Skeletal muscle tissue (tissue), 4 donors: ENCODE data around the gene HNRNPA0. TPM values are rescaled to one million over a fixed set of nuclear protein-coding genes. Genes with fewer than 3 reads are reported as not detected.

Experiments
- H3K27ac ChIP-seq: one replicate; pipeline ENCODE4 v1.7.0; 2013; ENCODE audit warnings: mild to moderate bottlenecking, low read depth, low read length, inconsistent platforms
- H3K27me3 ChIP-seq, 3 donors: one replicate each; pipeline ENCODE4 v1.7.0; 2013; ENCODE audit warnings: low read length in 3 of 3; ENCODE audit not compliant: control insufficient read depth in 3 of 3, insufficient read depth in 3 of 3
- H3K36me3 ChIP-seq, 3 donors: one replicate each; pipeline ENCODE4 v1.7.0; 2013; ENCODE audit warnings: low read length in 3 of 3; ENCODE audit not compliant: control insufficient read depth in 3 of 3, insufficient read depth in 3 of 3
- H3K4me1 ChIP-seq, 3 donors: one replicate each; pipeline ENCODE4 v1.7.0; 2013; ENCODE audit warnings: low read length in 3 of 3, mild to moderate bottlenecking in 3 of 3; ENCODE audit not compliant: control insufficient read depth in 3 of 3, insufficient read depth in 3 of 3
- H3K4me3 ChIP-seq, 3 donors: one replicate each; pipeline ENCODE4 v1.7.0; 2013; ENCODE audit warnings: low read length in 3 of 3
- H3K9ac ChIP-seq, 3 donors: one replicate each; pipeline ENCODE4 v1.7.0; 2013; ENCODE audit warnings: low read length in 3 of 3, mild to moderate bottlenecking in 3 of 3, moderate library complexity in 2 of 3, low read depth in 1 of 3
- H3K9me3 ChIP-seq, 3 donors: one replicate each; pipeline ENCODE4 v1.7.0; 2013; ENCODE audit warnings: low read length in 3 of 3; ENCODE audit not compliant: control insufficient read depth in 3 of 3
- total RNA-seq: library from RNA; depleted of rRNA; stranded (reverse); fragments of >200 nt; gene quantifications from one replicate; pipeline ENCODE4 v1.2.3, GENCODE V29; 2014
- donor health status: Osteomylitis.

HNRNPA0 gene
- total RNA-seq, 1 donor from 2014 or later, result 18.8 TPM

DNA sequence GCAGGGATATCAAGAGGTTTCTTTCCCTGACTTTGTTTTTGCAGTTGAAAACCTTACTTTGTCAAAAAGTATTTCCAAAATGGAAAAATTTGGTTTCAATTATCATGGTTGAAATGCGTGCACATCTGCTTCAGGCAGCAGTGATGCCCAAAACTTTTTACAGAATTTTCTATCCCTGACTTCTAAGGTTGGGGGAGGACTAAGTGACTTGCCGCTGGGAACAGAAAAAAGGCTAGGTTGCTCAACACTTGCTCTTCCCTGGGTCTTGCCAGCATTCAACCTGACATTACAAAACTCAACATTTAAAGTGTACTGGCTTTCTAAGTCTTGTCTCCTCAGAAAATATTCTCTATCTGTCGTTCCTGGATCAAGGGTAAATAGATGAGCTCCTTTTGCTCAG is 23.0 kb downstream of the HNRNPA0 start:
- H3K9me3 ChIP-seq, result no peaks in the 10 kb centered on the region
- H3K9ac ChIP-seq, result no peak overlapping the region
- H3K36me3 ChIP-seq, result no peaks in the 10 kb centered on the region
- H3K27ac ChIP-seq, result no peak overlapping the region
- no peak overlapping the region for H3K4me3 ChIP-seq
- H3K27me3 ChIP-seq, result no peaks in the 10 kb centered on the region
- peaks cover 7 to 18% (median 16%) of the 10 kb centered on the region in 3 donors for H3K4me1 ChIP-seq

DNA sequence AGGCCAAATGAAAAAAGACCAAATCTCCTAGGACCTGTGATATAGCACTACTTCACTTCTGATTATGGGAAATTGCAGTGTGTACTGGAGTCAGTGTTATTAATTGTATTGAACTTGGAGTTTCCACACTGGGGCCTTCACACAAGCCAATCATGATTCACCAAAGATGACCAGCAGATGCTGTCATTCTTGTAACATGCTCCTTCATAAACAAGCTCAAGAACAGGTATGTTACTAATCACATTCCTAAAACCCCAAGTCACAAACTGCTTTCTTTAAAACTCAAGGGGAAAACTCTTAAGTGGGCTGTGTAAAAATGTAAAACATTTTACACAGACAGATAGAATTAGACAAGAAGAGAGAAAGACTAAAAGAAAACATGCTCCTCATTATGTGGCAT is 23.8 kb downstream of the HNRNPA0 start:
- Histone ChIP-seq H3K36me3 (no peaks in the 10 kb centered on the region), H3K9ac (no peak overlapping the region), H3K9me3 (no peaks in the 10 kb centered on the region), H3K27ac (no peak overlapping the region), H3K27me3 (no peaks in the 10 kb centered on the region), H3K4me1 (peaks cover 2 to 10% (median 7%) of the 10 kb centered on the region in 3 donors), H3K4me3 (no peak overlapping the region)

DNA sequence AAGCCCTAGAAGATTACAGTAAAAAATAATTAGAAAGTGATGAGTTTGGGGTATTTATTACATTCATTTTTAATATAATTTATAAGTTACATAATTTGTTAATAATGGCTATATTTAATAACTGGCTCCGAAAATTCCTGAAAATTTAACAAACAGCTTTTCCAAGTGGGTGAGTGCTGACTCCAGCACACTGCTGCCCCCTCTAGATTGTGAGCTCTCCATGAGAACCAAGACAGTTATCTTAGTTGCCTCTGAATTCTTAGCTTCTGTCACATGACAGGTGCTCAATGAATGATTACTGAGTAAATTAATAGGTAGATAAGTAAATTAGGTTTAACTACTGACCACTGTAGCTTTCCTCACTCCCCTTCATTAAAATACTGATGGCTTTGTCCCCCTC is 26.1 kb downstream of the HNRNPA0 start:
- Histone ChIP-seq H3K4me3 (no peak overlapping the region), H3K36me3 (no peaks in the 10 kb centered on the region), H3K4me1 (no peaks in the 10 kb centered on the region), H3K27ac (no peak overlapping the region), H3K9ac (no peak overlapping the region), H3K9me3 (no peaks in the 10 kb centered on the region), H3K27me3 (no peaks in the 10 kb centered on the region)

DNA sequence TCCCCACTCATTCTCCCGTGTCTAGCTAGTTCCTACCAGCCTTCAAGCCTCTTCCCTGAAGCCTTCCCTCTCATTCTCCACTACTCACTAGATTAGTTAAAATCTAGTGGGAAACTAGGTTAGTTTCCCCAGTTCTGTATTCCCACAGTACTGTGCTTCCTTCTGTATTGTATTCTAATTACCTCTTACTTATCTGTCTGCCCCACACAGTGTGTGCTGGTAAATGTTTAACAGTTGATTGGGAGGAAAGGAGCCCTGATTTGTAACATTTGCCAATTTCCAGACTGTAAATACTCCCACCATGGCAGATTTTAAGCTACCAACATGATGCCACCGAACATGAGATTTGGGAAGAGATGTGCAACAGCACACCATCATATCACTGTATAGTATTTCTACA is 26.5 kb downstream of the HNRNPA0 start:
- no peaks in the 10 kb centered on the region for H3K4me1 ChIP-seq
- no peak overlapping the region for H3K9ac ChIP-seq
- no peak overlapping the region for H3K4me3 ChIP-seq
- no peaks in the 10 kb centered on the region for H3K9me3 ChIP-seq
- no peaks in the 10 kb centered on the region for H3K36me3 ChIP-seq
- no peak overlapping the region for H3K27ac ChIP-seq
- H3K27me3 ChIP-seq, result no peaks in the 10 kb centered on the region

DNA sequence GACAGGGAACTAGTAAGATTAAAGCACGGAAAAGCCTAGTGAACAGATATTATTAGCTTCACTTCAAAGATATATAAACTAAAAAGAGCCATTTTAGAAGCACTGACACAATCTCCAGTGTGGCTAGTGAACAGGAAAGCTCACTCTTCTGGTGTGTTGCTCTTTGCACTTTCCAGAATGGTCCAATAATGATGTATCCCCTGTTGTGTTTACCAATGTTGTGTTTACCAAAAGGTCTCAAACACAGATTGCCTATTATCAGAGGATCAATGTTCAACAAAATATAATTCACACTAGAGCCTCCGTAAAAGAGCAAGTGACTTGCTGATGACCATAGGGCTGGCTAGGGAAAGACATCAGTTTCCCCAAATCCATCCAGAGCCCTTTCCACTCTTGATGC is 29.9 kb downstream of the HNRNPA0 start:
- Histone ChIP-seq H3K4me1 (no peaks in the 10 kb centered on the region), H3K27me3 (no peaks in the 10 kb centered on the region), H3K4me3 (no peak overlapping the region), H3K9ac (no peak overlapping the region), H3K27ac (no peak overlapping the region), H3K36me3 (no peaks in the 10 kb centered on the region), H3K9me3 (no peaks in the 10 kb centered on the region)

DNA sequence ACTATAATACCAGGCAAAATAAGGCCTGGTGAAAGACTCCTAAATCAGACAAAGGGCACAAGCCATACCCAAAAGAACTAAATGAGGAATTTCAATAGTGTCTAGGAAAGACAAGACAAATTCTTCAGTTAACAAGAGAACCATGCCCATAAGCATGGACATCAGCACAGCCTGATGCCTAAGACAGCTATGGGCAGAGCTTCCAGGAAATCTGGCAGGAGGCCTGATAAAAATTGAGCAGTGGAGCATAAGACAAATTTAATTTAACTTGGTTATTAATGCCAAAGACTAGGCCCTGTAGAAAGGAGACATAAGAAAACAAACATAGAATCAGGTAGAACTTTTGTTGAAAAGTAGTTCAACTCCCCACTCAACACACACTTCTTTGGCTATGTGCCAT is 35.6 kb downstream of the HNRNPA0 start:
- no peaks in the 10 kb centered on the region for H3K4me1 ChIP-seq
- peaks cover 0 to under 1% (median 0%) of the 10 kb centered on the region in 3 donors for H3K9me3 ChIP-seq
- H3K27me3 ChIP-seq, result no peaks in the 10 kb centered on the region
- H3K4me3 ChIP-seq, result no peak overlapping the region
- H3K36me3 ChIP-seq, result no peaks in the 10 kb centered on the region
- no peak overlapping the region for H3K9ac ChIP-seq
- H3K27ac ChIP-seq, result no peak overlapping the region

DNA sequence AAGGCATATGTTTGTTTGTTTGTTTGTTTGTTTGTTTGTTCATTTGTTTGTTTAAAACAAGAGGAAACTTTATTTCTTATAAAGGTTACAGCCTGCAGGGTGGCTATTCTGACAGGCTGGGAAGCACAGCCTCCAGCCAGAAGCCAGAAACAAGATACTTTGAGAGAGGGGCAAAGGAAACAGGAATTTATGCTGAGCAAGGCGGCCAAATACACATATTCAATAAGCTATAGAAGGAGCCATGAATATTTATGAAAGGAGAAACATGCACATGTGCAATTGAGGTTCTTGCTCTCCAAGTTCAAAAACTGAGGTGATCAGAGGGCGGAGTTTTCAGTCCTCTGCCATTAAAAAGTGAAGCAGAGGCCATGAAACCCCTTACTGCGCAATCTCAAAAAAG is 37.8 kb downstream of the HNRNPA0 start:
- Histone ChIP-seq H3K36me3 (no peaks in the 10 kb centered on the region), H3K27ac (no peak overlapping the region), H3K9ac (no peak overlapping the region), H3K27me3 (no peaks in the 10 kb centered on the region), H3K4me3 (no peak overlapping the region), H3K4me1 (no peaks in the 10 kb centered on the region), H3K9me3 (peaks cover 0 to 1% (median 0%) of the 10 kb centered on the region in 3 donors)

DNA sequence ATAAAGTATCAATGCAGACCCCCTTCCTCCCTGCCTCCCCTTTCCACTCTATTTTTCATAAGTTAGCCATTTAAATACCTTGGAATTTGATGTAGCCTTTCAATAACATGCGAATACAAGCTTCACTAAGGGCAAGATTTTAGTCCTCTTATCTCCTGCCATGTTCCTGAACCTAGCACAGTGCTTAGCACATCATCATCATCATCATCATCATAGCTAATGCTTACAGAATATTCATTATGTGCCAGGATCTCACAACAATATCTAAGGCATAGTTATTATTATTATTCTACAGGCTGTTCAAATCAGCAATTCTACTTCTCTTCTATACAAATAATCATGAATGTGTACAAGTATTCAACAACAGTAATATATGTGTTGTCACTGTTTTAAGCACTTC is 38.7 kb downstream of the HNRNPA0 start:
- no peaks in the 10 kb centered on the region for H3K27me3 ChIP-seq
- no peak overlapping the region for H3K9ac ChIP-seq
- H3K36me3 ChIP-seq, result no peaks in the 10 kb centered on the region
- H3K4me3 ChIP-seq, result no peak overlapping the region
- H3K27ac ChIP-seq, result no peak overlapping the region
- H3K9me3 ChIP-seq, result peaks cover 0 to 1% (median 0%) of the 10 kb centered on the region in 3 donors
- H3K4me1 ChIP-seq, result no peaks in the 10 kb centered on the region

DNA sequence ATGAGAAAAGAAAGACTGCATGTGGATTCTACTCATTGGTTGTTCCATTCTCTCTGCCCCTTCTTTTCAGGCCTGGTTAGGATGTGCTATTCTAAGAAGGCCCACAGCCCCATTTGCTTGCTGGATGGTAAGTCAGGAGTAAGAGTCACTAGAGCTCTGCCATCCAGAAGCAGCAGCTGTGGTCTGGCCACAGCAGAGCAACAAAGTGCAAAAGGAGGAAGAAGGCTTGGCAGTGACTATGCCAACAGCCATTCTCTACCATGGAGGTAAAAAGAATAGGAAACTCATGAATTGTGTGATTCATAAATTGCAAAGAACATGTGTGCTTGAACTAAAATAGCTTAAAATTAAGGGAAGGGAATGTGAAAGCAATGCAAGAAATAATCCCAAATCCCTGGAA is 39.2 kb downstream of the HNRNPA0 start:
- Histone ChIP-seq H3K4me1 (no peaks in the 10 kb centered on the region), H3K36me3 (no peaks in the 10 kb centered on the region), H3K27ac (no peak overlapping the region), H3K9ac (no peak overlapping the region), H3K9me3 (peaks cover 0 to 1% (median 0%) of the 10 kb centered on the region in 3 donors), H3K27me3 (no peaks in the 10 kb centered on the region), H3K4me3 (no peak overlapping the region)

DNA sequence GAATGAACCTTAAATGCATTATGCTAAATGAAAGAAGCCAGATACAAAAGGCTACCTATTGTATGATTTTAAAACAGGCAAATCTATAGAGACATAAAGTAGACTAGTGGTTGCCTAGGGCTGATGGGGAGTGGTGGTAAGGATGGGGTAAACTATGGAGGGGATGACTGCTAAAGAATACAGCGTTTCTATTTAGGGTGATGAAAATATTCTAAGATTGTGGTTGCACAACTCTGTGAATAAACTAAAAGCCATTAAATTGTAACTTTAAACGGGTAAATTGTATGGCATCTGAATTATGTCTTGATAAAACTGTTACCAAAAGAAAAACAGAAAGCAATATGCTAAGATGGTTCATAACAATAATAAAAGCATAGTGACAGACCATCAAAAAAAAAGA is 39.7 kb downstream of the HNRNPA0 start:
- H3K27me3 ChIP-seq, result no peaks in the 10 kb centered on the region
- H3K36me3 ChIP-seq, result peaks cover 0 to 3% (median 0%) of the 10 kb centered on the region in 3 donors
- no peaks in the 10 kb centered on the region for H3K4me1 ChIP-seq
- H3K4me3 ChIP-seq, result no peak overlapping the region
- no peak overlapping the region for H3K9ac ChIP-seq
- peaks cover 0 to 1% (median 0%) of the 10 kb centered on the region in 3 donors for H3K9me3 ChIP-seq
- H3K27ac ChIP-seq, result no peak overlapping the region
